ENCODE measurements around the gene ADGRV1.

Gene ADGRV1

DNA sequence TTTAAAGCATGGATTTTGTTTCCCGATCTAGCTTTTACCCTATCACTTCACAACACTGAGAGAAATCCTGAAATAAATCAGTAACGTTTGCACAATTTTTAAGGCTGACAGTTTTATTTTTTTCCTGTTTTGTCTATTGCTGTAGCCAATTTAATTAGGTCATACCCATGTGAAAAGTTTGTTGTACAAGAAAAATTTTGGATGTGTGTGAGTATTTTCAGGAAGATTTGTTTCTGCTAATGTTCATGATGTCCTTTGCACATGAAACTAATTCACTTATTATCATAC is 586.7 kb downstream of the ADGRV1 start:
- FAIRE-seq, result no peak

DNA sequence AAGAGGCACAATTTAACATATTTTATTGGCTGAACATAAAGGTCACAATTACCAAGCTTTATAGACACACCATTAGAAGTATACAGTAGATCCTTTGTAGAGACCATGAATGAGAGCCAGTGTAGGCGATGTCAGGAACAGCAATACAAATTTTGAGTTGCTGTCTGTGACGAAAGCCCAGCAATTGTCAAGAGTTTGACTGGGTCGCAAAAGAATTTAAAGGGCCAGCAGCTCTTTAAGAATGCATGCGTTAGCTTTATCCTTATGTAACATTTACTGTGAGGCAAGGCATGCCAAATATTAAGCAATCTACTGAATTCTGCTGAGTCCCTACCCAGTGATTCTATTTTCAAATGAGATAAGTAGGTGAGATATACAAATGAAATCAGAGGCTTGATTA is 587.6 kb downstream of the ADGRV1 start:
- FAIRE-seq, result no peak

DNA sequence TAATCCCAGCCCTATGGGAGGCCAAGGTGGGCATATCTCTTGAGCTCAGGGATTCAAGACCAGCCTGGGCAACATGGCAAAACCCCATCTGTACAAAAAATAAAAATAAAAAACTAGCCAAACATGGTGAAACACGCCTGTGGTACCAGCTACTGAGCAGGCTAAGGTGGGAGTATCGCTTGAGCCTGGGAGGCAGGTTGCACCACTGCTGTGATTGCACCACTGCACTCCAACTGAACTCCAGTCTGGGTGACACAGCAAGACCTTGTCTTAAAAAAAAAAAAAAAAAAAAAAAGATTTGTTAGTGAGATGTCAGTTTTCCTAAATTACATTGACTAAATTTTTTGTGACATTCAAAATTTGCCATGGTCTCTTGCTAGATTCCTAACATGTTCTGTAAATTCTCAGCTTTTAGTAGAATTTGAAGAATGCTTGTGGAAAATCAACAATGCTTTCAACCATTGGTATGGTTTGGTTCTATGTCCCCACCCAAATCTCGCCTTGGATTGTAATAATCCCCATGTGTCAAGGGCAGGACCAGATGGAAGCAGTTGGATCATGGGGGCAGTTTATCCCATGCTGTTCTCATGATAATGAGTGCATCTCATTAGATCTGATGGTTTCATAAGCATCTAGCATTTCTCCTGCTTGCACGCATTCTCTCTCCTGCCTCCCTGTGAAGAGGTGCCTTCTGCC is 588.5 kb downstream of the ADGRV1 start:
- no peak for FAIRE-seq

DNA sequence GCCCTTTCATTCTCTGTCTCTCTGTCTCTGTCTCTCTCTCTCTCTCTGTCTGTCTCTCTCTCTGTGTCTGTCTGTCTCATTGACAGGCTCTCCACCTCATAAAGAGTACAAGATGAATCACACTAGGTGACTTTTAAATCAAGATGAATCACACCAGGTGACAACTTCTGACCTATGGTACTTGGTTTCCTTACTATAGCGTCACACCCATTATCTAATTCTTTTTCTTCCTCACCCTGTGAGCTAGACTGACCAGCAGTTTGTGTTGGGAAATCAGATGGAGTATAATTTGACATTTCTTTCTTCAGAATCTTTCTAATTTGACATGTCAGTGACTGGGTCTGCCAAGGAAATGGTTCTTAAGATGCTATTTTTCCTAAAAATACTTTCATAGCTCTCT is 591.6 kb downstream of the ADGRV1 start:
- FAIRE-seq, result no peak

DNA sequence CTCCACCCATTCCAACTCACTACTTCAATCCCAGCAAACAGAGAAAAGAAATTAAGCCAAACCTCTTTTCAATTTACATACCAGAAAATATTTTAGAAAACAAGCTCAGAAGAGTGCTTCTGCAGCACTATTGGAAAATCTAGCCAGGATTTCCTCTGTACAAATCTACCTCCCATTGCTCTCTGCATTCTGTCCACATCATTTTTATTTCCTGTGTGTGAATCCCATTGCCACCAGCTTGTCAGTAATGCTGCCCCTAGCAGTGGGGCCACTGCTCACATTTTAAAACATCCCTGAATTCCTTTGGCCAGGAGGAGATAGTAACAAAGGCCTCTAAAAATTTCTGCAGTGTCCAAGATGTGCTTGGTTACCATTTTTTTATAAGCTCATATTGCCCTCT is 592.0 kb downstream of the ADGRV1 start:
- FAIRE-seq, result no peak

DNA sequence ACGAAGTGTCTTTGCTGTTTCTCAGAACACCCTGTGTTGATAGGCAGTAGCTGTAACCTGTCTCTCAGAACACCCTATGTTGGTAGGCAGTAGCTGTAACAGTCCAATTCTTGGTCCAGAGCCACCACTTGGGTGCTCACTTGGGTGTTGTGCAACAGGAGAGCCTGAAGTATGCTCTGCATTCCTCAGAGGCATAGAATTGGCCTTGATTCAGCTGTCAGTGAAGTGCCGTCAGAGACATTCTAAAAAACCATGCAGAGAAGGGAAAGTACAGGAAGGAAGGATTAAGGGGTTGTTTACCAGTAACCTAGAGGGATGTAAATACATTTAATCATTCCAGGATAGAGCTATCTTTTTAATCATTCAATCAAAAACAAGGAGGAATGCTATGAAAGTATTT is 593.4 kb downstream of the ADGRV1 start:
- FAIRE-seq, result no peak

DNA sequence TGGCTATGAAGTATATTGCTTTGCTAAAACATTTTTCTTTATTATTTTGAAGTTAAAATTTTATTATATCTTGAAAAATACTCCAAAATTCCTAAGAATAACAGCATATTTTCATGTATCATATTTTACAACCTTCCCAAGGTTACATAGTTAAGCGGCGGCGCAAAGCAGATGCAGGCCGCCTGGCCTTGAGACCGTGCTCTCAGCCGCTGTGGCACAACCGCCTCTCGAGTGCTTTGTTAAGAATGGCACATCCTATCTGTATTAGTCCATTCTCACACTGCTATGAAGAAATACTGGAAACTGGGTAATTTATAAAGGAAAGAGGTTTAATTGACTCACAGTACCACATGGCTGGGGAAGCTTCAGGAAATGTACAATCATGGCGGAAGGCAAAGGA is 595.7 kb downstream of the ADGRV1 start:
- FAIRE-seq, result no peak

DNA sequence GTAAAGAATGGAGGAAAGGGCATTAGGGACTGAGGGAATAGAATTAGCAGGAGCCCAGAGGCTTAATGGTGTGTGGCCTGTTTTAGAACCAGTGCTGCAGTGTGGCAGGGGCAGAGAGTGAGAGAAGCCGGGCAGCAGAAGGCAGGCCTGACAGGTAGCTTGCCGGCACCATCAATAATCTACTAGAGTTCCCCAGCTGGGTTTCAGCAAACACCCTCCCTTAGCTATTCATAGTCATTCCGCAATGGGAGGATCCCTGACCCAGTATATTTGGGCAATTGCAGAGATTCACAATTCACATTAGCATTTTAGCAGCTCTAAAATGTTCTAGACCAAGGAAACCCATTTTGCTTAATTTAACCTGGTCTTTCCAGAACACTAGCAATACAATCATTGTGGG is 596.7 kb downstream of the ADGRV1 start:
- FAIRE-seq, result no peak

DNA sequence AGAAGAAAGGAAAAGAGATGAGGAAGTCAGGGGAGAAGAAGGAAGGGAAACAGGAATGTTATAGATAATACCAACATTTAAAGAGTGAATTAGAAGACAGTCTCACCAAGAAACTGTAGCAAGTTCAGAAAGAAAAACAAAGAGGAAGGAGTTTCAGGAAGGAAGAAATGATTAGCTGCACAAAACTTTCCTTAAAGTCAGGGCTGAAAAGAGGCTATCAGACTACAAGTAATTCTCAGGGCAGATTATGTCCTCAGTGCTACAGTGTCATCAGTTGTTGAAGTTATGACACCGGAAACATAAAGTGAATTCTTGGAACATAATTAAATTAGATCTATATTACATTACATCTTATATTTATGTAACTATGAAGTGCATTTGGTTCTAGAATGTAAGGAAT is 597.6 kb downstream of the ADGRV1 start:
- no peak for FAIRE-seq

DNA sequence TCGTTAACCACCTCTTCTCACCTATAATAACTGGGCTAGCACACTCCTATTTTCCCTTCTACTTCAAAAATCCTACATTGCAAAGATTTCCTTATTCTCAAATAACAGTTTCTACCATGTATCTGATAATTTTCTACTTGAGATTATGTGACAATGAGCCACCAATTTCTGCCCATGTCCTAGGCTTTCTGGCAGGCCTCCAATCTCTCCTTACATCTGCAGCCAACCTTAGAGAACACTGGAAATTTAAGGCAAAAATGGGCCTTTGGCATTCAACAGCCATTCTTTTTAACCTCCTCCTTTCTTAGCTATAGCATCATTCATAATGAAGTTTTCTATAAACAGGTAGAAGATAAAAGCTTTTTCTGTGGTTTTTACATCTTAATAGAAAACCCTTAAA is 599.4 kb downstream of the ADGRV1 start:
- FAIRE-seq, result no peak

DNA sequence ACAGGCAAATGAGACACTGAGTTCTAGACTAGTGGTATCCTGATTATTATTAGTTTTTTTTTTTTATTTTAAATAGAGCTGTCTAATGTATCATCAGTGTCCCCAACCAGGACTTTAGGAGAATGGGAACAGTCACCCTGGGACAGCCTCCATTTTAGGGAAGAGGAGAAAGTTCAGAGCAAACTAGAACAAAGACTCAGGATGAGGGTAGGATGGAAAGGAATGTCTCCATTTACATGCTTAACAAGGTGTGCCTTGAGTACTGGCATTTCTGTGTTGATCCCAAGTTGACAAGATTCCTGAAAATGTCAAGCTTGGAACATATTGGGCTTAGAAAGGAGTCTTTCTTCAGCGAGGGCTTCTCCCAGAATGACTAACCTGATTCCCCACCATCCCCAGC is 601.0 kb downstream of the ADGRV1 start:
- no peak for FAIRE-seq

DNA sequence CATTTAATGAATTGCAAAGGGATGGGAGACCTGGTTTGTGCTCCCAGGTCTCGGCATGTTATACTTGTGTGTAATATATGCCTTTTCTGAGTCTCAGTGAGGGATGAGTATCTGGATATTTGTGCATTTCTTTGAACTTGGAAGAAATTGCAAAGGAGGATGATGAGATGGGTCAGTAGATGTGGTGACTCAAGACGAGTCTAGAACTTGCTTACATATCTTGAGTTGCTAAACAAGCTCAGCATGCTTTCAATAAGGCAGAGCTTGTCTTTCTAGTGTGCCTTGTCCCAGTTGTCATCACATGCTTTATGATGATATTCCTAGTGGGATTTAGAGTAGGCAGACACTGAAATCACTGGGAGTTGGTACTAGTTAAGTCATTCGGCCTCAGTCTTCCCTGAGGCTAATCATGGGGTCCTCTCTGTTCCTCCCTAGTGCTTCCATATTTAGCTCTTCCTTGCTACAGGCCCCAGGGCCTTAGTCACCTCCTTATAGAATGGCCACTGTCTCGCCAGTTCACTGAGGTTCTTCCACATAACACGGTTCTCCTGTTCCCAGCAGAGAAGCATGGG is 602.2 kb downstream of the ADGRV1 start:
- no peak for FAIRE-seq

DNA sequence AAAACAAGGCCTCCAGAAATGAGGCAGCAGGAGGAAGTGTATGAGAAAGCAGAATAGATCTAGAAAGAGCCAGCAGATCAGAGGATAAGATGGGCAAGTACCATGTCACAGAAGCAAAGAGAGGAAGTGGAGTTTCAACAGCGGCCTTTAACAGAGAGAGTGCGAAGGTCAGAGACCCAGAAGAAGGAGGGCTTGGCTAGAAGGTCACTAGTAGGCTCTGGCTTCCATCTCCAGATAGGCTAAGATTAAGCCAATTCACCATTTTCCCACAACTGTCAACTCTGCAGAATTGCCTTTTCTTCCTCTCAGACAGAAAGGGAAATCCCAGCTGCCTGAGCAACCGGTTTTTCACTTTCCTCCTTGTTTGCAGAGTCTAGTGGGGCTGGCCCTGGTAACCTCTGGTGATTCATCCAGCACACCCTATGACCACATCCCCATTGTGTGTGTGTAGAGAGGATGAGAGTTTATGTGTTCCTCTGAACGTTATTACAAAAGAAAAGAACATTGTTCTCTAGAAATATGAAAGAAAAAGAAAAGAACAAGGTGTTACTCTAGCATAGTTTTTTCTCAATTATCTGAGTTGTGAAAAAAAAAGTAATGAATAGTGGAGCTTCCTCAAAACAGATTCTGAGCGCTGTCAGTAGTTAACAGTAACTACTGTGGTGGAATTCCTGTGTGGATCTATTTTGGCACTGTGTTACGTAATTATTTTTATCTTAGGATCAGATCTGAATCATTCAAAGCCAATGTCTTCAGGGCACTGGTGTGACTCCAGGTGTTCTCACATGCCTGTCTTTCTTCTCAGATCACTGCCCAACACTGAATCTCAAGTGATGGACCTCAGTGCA is 604.2 kb downstream of the ADGRV1 start:
- no peak for FAIRE-seq

DNA sequence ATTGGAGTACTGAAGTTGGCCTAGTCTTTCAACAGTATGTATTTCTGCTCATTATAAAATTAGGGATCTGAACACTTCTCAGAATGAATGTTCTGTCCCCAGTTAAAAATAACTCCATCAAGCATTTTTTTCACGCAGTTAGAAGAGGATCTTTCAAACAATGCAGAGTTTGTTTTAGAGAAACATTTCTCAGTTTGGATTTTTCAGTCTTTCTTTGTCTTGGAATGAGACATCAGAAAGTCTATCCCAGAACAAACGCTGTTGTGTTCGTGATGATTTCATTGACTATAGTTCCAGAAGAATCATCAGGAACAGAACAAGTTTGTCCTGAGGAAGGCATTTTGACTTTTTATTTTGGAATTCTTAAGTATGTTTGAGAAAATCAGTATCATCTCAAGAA is 605.8 kb downstream of the ADGRV1 start:
- FAIRE-seq, result no peak

DNA sequence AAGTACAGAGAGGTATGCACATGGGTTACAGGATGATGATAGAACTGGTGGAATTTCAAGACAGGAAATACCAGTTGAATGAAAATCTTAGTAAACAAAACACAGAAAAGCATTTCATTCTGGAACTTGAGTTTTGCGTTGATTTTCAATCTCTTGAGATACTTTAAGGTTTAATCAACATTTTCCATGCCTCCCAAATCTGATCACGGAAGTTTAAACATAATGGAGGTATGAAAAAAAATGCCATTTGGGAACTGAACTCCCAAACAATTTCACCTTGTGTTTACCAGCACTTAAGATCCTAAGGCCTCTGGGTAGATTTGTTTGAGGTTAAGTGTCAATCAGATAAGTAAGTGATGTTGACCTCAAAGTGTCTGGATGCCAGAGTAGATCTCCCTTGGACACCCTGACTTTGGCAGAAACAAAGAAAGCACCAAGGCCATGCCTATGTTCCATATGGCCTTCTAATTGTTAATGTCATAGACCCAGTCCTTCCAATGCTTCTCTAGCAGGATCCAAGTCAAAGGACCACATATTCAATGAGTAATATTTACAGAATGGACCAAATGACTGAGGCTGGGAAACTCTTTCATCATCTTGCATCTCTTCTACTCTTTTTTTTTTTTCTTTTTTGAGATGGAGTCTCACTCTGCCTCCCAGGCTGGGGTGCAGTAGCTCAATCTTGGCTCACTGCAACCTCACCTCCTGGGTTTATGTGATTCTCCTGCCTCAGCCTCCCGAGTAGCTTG is 607.6 kb downstream of the ADGRV1 start:
- no peak for FAIRE-seq

DNA sequence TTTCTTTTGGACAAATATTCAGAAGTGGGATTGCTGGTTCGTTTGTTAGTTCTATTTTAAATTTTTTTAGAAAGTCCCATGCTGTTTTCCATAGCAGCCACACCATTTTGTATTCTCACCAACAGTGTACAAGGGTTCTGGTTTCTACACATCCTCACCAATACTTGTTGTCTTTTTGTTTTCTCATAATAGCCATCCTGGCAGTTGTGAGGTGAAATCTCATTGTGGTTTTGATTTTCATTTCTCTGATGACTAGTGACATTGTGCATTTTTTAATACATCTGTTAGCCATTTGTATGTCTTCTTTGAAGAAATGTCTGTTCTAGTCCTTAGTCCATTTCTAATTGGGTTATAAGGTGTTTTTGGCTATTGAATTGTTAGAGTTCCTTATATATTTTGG is 610.3 kb downstream of the ADGRV1 start:
- FAIRE-seq, result no peak

DNA sequence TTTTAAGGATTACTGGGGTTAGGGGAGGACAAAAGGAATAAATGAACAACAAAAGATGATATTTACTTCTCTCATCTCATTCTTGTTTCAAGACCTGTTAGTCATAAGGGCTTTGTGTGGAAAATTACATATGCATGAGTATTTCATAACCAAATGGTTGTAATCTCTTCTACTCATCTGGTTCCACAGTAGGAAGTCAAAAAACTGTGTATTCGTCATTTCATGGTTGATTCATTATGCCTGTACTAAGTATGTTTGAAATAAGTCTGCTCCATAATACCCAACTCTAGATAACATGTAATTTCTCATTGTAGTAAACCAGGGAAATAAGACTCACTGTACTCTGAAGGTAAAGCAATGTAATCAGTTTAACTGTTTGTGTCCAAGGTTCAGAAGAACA is 611.7 kb downstream of the ADGRV1 start:
- no peak for FAIRE-seq

DNA sequence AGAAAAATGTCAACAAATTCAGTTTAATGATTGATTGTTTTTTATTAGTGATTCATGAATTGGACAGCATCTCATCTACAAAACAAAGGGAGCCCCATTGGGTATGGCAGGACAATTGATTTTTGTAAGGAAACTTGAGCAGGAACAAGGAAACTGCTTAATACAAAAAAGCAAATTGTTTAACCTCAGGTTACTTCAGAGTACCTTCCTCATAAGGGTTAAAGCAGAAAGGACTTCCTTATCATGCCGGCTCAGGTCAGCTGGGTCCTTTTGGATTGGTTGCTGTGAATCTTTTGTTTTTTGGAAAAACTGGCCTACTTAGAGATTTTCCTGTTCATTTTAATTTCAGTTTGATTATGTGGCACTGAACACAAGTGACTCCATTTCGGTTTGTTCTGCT is 612.7 kb downstream of the ADGRV1 start:
- no peak for FAIRE-seq

DNA sequence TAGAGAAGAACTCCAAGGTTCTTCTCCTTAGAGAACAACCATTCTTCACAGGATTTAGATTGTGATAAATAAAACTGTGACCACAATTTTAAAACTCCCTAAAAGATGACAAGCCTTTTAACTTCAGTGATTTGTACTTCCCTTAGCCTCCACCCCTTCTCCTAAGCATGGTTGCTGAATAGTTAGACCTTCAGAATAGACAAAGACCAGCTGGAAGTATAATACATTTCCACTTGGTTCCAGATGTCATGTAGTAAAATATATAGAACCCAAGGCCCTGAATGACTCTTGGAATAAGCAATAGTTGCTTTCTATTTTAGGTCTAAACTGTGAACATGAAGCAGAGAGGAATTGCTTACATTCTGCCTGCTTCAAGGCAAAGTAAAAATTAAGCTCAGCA is 615.8 kb downstream of the ADGRV1 start:
- no peak for FAIRE-seq

DNA sequence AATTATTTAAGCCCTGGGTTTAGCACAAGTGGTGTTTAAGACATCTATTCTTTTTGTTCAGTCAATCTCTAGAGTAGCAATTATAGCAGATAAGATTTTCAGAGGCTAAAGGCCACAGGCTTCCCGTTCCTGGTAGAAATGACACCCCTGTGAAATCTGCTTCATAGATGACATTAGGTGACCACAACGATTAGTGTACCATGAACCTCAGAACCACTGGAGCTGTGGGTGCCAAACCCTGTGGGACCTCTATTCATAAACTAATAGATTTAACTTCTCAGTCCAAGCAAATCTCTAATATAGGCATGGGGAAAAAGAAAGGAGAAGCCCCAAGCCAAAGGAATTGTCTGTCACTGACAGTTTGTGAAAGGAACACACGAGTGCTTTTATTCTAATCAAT is 617.1 kb downstream of the ADGRV1 start:
- no peak for FAIRE-seq

DNA sequence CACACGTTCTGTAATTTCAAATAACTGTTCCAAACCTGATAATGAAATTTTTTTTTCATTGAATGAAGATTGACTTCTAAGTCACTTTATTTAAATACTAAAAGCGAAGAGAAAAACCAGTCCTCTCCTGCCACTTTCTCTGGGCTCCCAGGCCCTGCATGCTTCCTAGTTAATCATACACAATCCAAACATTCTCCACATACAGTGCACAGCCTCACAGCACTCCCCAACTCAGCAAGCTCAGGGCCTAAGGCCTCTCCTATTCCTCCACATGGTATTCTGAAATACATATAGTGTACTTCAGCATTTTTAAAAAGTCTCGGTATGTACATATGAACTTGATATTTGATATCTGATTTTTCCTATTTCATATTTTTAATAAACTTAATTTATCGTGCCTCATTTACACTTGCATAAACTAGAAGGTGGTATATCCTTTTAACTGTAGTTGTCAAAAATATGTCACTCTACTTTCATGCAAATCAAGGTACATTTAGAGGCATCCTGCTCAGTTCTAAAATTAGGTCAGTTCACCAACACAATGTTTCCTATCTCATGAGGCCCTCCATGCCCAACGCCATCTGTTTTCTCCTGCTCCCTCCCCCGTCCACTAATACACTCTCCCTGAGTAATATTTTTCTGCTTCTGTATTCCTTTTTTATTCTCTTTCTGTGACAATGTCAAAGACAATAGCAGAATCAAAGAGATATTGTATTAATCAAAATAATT is 617.9 kb downstream of the ADGRV1 start:
- FAIRE-seq, result no peak

DNA sequence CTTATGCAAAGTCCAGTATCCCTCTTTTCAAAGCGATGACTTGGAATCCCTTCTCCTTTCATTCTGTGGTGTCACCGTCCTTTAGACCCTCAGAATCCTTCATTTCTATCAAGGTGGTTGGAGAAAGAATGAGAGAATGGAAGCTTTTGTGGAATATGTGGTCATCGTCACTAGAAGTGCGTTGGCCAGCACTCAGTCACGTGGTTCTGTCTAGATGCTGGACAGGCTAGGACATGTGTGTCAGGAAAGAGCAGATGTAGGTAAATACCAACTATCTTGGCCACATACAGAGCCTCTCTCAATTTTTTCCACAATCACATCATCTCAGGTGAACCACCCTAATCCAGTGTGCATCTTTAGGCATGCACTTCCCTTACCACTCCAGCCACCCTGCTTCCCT is 618.5 kb downstream of the ADGRV1 start:
- no peak for FAIRE-seq

DNA sequence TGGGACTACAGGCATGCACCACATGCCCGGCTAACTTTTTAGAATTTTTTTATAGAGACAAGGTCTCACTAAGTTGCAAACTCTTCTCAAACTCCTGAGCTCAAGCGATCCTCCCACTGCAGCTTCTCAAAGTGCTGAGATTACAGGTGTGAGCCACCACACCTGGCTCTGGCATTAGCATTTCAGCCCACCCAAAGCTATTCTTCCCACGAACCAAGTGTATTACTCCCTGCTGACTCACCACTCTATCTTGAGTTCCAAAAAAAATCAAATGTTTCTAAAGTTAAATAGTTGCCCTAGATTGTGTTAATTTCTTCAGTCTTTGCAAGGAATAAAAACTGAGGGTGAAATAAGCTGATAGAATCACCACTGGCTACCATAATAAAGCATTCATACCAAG is 619.0 kb downstream of the ADGRV1 start:
- FAIRE-seq, result no peak
